HG03064 (cell line): ENCODE measurements around the gene GPR108.
"Not testable (repeated sequence)": the region's sequence is repeated elsewhere in the genome, so short reads cannot be mapped to it uniquely, and the experiment has no call there.

ENCODE experiments used
- ATAC-seq: cut with Tn5 transposase; IDR thresholded peaks from one replicate; pipeline ENCODE4 v1.9.1; 2021; ENCODE audit warnings: low read depth; ENCODE audit not compliant: unreplicated experiment

The GPR108 gene

GRCh38 chr19:6737284-6737872 is at the start of gene GPR108:
Gene GPR108 (minus strand): TSS chr19:6737580. CDS start chr19:6737576, 4 bp downstream.
- peak; percentile 46 for ATAC-seq

GRCh38 chr19:6779206-6779605 is 41.8 kb upstream of the GPR108 start:
- no peak for ATAC-seq

DNA sequence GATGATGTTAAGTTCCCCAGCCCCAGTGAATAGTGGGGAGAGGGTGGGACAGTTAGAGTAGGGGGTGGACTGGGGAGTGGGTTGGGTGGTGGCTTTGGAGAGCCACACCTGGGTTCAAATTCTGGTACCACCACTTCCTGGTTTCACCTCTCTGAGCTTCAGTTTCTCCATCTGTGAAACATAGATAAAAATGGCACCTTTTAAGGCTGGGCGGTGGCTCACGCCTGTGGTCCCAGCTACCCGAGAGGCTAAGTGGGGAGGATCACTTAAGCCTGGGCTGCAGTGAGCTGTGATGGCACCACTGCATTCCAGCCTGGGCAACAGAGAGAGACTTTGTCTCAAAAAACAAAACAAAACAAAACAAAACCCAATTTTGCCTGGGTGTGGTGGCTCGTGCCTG is 41.0 kb upstream of the GPR108 start:
- no peak for ATAC-seq

DNA sequence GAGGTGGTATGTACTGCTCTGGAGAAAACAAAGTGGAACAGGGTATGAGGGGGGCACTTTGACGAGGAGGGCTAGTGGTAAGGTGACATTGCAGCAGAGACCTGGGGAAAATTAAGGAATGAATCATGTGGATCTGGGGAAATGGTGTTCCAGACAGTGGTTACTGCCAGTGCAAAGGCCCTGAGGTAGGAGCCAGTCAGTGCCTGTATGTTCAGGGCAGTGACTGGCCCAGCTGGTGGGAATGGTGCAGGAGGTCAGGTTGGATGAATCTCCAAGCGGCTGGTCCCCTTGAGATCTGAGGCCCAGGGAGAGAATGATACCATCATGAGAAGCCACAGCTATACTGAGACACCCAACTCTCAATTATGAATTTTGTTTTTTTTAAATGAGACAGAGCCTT is 40.1 kb upstream of the GPR108 start:
- ATAC-seq = no peak

- ATAC-seq = no peak
Measured at GRCh38 chr19:6776999-6777398, 39.6 kb upstream of the GPR108 start.

GRCh38 chr19:6776045-6776444 is 38.7 kb upstream of the GPR108 start:
- not testable (repeated sequence) for ATAC-seq

- no peak for ATAC-seq
Measured at GRCh38 chr19:6774821-6775707, 37.7 kb upstream of the GPR108 start.

- no peak for ATAC-seq
Measured at GRCh38 chr19:6773323-6773931, 36.0 kb upstream of the GPR108 start.

- ATAC-seq = no peak
Measured at GRCh38 chr19:6772866-6773322, 35.5 kb upstream of the GPR108 start.

GRCh38 chr19:6772028-6772865 is 34.9 kb upstream of the GPR108 start, which contains the start of gene VAV1:
Gene VAV1 (plus strand): TSS chr19:6772708. CDS start chr19:6772808, 100 bp downstream.
- no peak for ATAC-seq

GRCh38 chr19:6771648-6772027 is 34.3 kb upstream of the GPR108 start:
- ATAC-seq = not testable (repeated sequence)

- no peak for ATAC-seq
Measured at GRCh38 chr19:6769006-6769619, 31.7 kb upstream of the GPR108 start.

GRCh38 chr19:6768236-6768785 is 30.9 kb upstream of the GPR108 start:
- ATAC-seq = no peak

- ATAC-seq = peak; percentile 62
Measured at GRCh38 chr19:6767357-6768235, 30.2 kb upstream of the GPR108 start, which contains the start of gene SH2D3A. Gene SH2D3A (minus strand): TSS chr19:6767435. CDS start chr19:6763748, 3,687 bp downstream.

GRCh38 chr19:6767081-6767356 is 29.6 kb upstream of the GPR108 start:
- peak; percentile 29 for ATAC-seq

- no peak for ATAC-seq
Measured at GRCh38 chr19:6766357-6767080, 29.1 kb upstream of the GPR108 start.

DNA sequence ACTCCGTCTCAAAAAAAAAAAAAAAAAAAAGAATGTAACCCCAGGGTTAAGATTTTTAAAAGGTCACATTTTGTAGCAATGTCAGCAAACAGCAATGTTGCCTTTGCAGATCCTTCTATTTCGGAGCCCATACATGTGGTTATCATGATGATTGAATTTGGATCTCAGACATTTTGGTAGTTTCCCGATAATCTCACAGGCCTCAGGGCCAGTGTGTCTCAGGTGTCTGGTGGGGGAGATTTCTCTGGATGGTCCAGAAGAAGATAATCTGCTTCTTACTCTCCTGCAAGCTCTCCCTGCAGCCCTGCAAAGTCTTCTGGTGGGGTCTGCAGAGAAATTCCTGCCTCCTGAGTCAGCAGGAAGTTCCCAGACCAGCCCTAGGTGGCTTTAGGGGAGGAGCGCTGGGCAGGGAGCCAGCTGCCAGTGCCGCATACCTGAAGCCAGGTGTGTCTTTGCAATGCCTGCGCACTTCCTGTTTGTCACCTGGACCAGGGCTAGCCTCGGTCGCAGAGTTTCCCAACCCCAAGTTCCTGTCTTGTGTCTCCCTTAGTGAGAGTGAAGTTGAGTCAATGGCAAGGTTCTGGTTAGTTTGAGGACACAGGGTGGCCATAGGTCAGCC is 28.5 kb upstream of the GPR108 start:
- no peak for ATAC-seq
